ENCODE results near the gene TOPBP1.
"Not testable (repeated sequence)": the region's sequence is repeated elsewhere in the genome, so short reads cannot be mapped to it uniquely, and the experiment has no call there.

TOPBP1 gene

GRCh38 chr3:133568294-133569014, 93.3 kb downstream of the TOPBP1 start:
- DNase-seq = no peak

- DNase-seq = no peak
Observed at GRCh38 chr3:133563816-133564215, 97.9 kb downstream of the TOPBP1 start.

- DNase-seq = no peak
Observed at GRCh38 chr3:133563186-133563591, 98.6 kb downstream of the TOPBP1 start.

- DNase-seq = no peak
Observed at GRCh38 chr3:133562376-133562775, 99.4 kb downstream of the TOPBP1 start.

- DNase-seq = no peak
Observed at GRCh38 chr3:133561679-133562078, 100.1 kb downstream of the TOPBP1 start.

GRCh38 chr3:133551589-133551988, 110.2 kb downstream of the TOPBP1 start:
- not testable (repeated sequence) for DNase-seq
